A673 (cell line): ENCODE measurements around the gene FBXO15. TPM values are rescaled to one million over a fixed set of nuclear protein-coding genes. Genes with fewer than 3 reads are reported as not detected.

ENCODE experiments used
- BruUV-seq: library from RNA; stranded (reverse); fragments of 400-500 nt; replicated peaks from 2 replicates; lab custom pipeline; 2021; lab: Mats Ljungman, UMichigan
- CTCF ChIA-PET: fragments of 300-600 bp; sonication (Branson Sonifier 250); formaldehyde crosslinking; loops from one replicate; lab custom pipeline; 2022; ENCODE audit warnings: antibody characterized with exemption; lab: Charles Lee
- POLR2A ChIA-PET: fragments of 300-600 bp; sonication (Branson Sonifier 250); formaldehyde crosslinking; loops from one replicate; lab custom pipeline; 2022; ENCODE audit warnings: antibody characterized with exemption; ENCODE audit not compliant: low non-redundant PET; lab: Charles Lee
- DNase-seq: peaks from one replicate; pipeline ENCODE4 v3.0.0-alpha.2; 2015; ENCODE audit warnings: low spot score
- H3K27ac ChIP-seq: fragments of 200-600 bp; sonication (generic); 2 replicates; pipeline ENCODE4 v1.5.1; 2016; ENCODE audit warnings: mixed run types, low read depth, mild to moderate bottlenecking, mixed read lengths, antibody characterized with exemption, low read length; ENCODE audit not compliant: poor library complexity, severe bottlenecking
- H3K27me3 ChIP-seq: fragments of 200-600 bp; sonication (generic); replicated peaks from 2 replicates; pipeline ENCODE4 v1.6.1; 2017; ENCODE audit warnings: mixed run types, low read depth, mild to moderate bottlenecking, mixed read lengths, antibody characterized with exemption, low read length; ENCODE audit not compliant: insufficient read depth, poor library complexity
- H3K36me3 ChIP-seq: fragments of 200-600 bp; sonication (generic); 2 replicates; pipeline ENCODE4 v1.6.1; 2016; ENCODE audit warnings: mixed run types, mild to moderate bottlenecking, mixed read lengths, antibody characterized with exemption, low read length; ENCODE audit not compliant: insufficient read depth, poor library complexity, severe bottlenecking
- H3K4me1 ChIP-seq: fragments of 200-600 bp; sonication (generic); 2 replicates; pipeline ENCODE4 v1.6.1; 2017; ENCODE audit warnings: mixed run types, mild to moderate bottlenecking, mixed read lengths, antibody characterized with exemption, low read length; ENCODE audit not compliant: insufficient read depth, poor library complexity, severe bottlenecking
- H3K4me3 ChIP-seq: fragments of 200-600 bp; sonication (generic); 2 replicates; pipeline ENCODE4 v1.5.1; 2016; ENCODE audit warnings: low read depth, mixed run types, mild to moderate bottlenecking, mixed read lengths, low read length; ENCODE audit not compliant: poor library complexity, severe bottlenecking
- H3K9me3 ChIP-seq: fragments of 200-600 bp; sonication (generic); 2 replicates; pipeline ENCODE4 v1.6.1; 2016; ENCODE audit warnings: mixed run types, low read depth, mild to moderate bottlenecking, mixed read lengths, antibody characterized with exemption, low read length; ENCODE audit not compliant: poor library complexity, severe bottlenecking
- CTCF ChIP-seq: fragments of 300-800, 200-600 bp; sonication (generic); conservative IDR thresholded peaks from 2 replicates; pipeline ENCODE4 v1.5.1; 2017; ENCODE audit warnings: low read depth, mild to moderate bottlenecking, antibody characterized with exemption, low read length, moderate library complexity, mixed read lengths
- EZH2 ChIP-seq: fragments of 200-600 bp; sonication (generic); IDR thresholded peaks from 2 replicates; pipeline ENCODE4 v1.6.1; 2017; ENCODE audit warnings: borderline replicate concordance, low read depth, mild to moderate bottlenecking, mixed read lengths, antibody characterized with exemption, low read length; ENCODE audit not compliant: poor library complexity, severe bottlenecking
- intact Hi-C: fragments of 100-400 bp; cut with micrococcal nuclease; formaldehyde crosslinking; loops from one replicate; pipeline ENCODE4 v1.10.0; 2022; ENCODE audit not compliant: unreplicated experiment
- total RNA-seq: library from RNA; stranded (reverse); gene quantifications from 2 replicates; pipeline ENCODE4 v1.2.3, GENCODE V29; 2021

Gene FBXO15
- total RNA-seq, 1 experiment from 2014 or later = 2.4 TPM

GRCh38 chr18:74153377-74153776 lies 5.7 kb upstream of the FBXO15 start:
- intact Hi-C loops = no loop called here
- Histone ChIP-seq H3K4me1 (peaks cover 10% of the 10 kb centered on the region), H3K4me3 (no peak overlapping the region), H3K27ac (no peak overlapping the region), H3K36me3 (peaks cover 34% of the 10 kb centered on the region), H3K9me3 (no peaks in the 10 kb centered on the region), H3K27me3 (no peaks in the 10 kb centered on the region)
- DNase-seq = no peak
- ChIA-PET POLR2A (no interaction called here), CTCF (interaction anchor here (0.5 kb wide), 1 partner anchor 398 kb away, joined by 4 read pairs; no protein-coding TSS in a partner anchor)
- no TSS peak for BruUV-seq
- TF ChIP-seq CTCF (no peak), EZH2 (no peak)

- no peak overlapping the region for H3K27ac ChIP-seq
- no TSS peak for BruUV-seq
- no peak for DNase-seq
- peaks cover 10% of the 10 kb centered on the region for H3K4me1 ChIP-seq
- H3K4me3 ChIP-seq = no peak overlapping the region
- no peaks in the 10 kb centered on the region for H3K27me3 ChIP-seq
- H3K9me3 ChIP-seq = no peaks in the 10 kb centered on the region
- POLR2A ChIA-PET = no interaction called here
- intact Hi-C loops = no loop called here
- CTCF ChIA-PET = no interaction called here
- TF ChIP-seq CTCF (no peak), EZH2 (no peak)
- peaks cover 29% of the 10 kb centered on the region for H3K36me3 ChIP-seq
Observed at GRCh38 chr18:74152857-74153256, 5.2 kb upstream of the FBXO15 start.

GRCh38 chr18:74152270-74152669 lies 4.6 kb upstream of the FBXO15 start:
- no peak for DNase-seq
- POLR2A ChIA-PET = no interaction called here
- no TSS peak for BruUV-seq

More at GRCh38 chr18:74152270-74152669, 4.6 kb upstream of the FBXO15 start:
- Histone ChIP-seq H3K4me3 (no peak overlapping the region), H3K9me3 (no peaks in the 10 kb centered on the region), H3K4me1 (peaks cover 12% of the 10 kb centered on the region), H3K27ac (no peak overlapping the region), H3K36me3 (peaks cover 23% of the 10 kb centered on the region), H3K27me3 (no peaks in the 10 kb centered on the region)
- intact Hi-C loops = no loop called here
- no peak for TF ChIP-seq CTCF
- TF ChIP-seq EZH2 = no peak
- CTCF ChIA-PET = interaction anchor here (0.6 kb wide), 1 partner anchor 1347 kb away, joined by 7 read pairs; no protein-coding TSS in a partner anchor
